Osteocyte (in vitro differentiated cells): ENCODE results near the gene RSBN1L. TPM values are rescaled to one million over a fixed set of nuclear protein-coding genes. Genes with fewer than 3 reads are reported as not detected.

ENCODE experiments used
- DNase-seq: peaks from one replicate; pipeline ENCODE4 v3.0.0; 2021; ENCODE audit warnings: mixed read lengths; ENCODE audit not compliant: unreplicated experiment; ENCODE audit errors: extremely low spot score
- H3K27ac Mint-ChIP-seq: one replicate; pipeline ENCODE4 v1.8.0; 2021; ENCODE audit warnings: mild to moderate bottlenecking, mixed read lengths; ENCODE audit not compliant: unreplicated experiment
- H3K27me3 Mint-ChIP-seq: one replicate; pipeline ENCODE4 v1.8.0; 2021; ENCODE audit warnings: mixed read lengths; ENCODE audit not compliant: unreplicated experiment
- H3K36me3 Mint-ChIP-seq: one replicate; pipeline ENCODE4 v1.8.0; 2021; ENCODE audit warnings: mixed read lengths; ENCODE audit not compliant: unreplicated experiment
- H3K4me1 Mint-ChIP-seq: one replicate; pipeline ENCODE4 v1.8.0; 2021; ENCODE audit warnings: mixed read lengths; ENCODE audit not compliant: unreplicated experiment
- H3K4me3 Mint-ChIP-seq: one replicate; pipeline ENCODE4 v1.8.0; 2021; ENCODE audit warnings: mild to moderate bottlenecking, moderate library complexity, mixed read lengths; ENCODE audit not compliant: unreplicated experiment
- H3K9me3 Mint-ChIP-seq: one replicate; pipeline ENCODE4 v1.8.0; 2021; ENCODE audit warnings: mixed read lengths; ENCODE audit not compliant: unreplicated experiment
- total RNA-seq: library from RNA; stranded (reverse); gene quantifications from 2 replicates; pipeline ENCODE4 v1.2.1, GENCODE V29; 2021
- TF ChIP-seq, protein P1 (sequence below): fragments of 200-600 bp; sonication (generic); IDR thresholded peaks from 2 replicates; pipeline ENCODE4 v1.5.0; 2021; ENCODE audit warnings: antibody characterized with exemption, mild to moderate bottlenecking, moderate library complexity

Gene RSBN1L
- total RNA-seq, 1 donor from 2014 or later: 13.0 TPM

DNA sequence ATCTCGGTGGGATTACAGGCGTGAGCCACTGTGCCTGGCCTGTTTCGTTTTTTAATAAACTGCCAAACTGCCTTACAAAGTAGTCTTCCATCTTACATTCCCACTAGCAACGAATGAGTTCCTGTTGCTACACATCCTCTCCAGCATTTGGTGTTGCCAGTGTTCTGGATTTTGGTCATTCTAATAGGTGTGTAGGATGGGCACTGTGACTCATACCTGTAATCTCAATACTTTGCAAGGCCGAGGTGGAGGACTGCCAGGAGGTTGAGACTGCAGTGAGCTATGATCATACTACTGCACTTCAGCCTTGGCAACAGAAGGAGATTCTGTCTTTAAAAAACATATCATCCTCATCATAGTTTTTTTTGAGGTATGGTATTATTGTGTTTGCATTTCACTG, 21.4 kb upstream of the RSBN1L start:
- no peaks in the 10 kb centered on the region for H3K27me3 Mint-ChIP-seq

DNA sequence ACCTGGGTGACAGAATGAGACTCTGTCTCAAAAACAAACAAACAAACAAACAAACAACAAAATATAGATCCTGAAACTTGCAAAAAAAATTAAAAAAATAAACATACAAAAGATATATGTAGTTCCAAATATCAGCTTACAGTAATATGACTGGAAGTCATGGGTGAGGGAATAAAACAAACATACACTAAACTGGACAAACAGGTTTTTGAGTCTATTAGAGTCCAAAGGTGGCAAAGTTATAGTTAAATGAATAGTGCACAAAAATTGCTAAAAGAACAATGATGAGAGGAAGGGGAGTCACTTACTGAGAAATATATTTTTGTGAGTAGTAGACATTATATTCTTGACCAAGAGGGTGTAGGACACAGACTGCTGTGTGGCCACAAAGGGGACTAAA, 16.7 kb upstream of the RSBN1L start:
- H3K27ac Mint-ChIP-seq: no peak overlapping the region
- DNase-seq: no peak
- H3K27me3 Mint-ChIP-seq: no peaks in the 10 kb centered on the region
- H3K9me3 Mint-ChIP-seq: no peaks in the 10 kb centered on the region
- TF ChIP-seq, protein P1, sequence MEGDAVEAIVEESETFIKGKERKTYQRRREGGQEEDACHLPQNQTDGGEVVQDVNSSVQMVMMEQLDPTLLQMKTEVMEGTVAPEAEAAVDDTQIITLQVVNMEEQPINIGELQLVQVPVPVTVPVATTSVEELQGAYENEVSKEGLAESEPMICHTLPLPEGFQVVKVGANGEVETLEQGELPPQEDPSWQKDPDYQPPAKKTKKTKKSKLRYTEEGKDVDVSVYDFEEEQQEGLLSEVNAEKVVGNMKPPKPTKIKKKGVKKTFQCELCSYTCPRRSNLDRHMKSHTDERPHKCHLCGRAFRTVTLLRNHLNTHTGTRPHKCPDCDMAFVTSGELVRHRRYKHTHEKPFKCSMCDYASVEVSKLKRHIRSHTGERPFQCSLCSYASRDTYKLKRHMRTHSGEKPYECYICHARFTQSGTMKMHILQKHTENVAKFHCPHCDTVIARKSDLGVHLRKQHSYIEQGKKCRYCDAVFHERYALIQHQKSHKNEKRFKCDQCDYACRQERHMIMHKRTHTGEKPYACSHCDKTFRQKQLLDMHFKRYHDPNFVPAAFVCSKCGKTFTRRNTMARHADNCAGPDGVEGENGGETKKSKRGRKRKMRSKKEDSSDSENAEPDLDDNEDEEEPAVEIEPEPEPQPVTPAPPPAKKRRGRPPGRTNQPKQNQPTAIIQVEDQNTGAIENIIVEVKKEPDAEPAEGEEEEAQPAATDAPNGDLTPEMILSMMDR: no peak
- H3K36me3 Mint-ChIP-seq: peaks cover 8% of the 10 kb centered on the region
- peaks cover 18% of the 10 kb centered on the region for H3K4me1 Mint-ChIP-seq
- no peak overlapping the region for H3K4me3 Mint-ChIP-seq

More for the DNA sequence above, 21.4 kb upstream of the RSBN1L start:
- H3K36me3 Mint-ChIP-seq: peaks cover 4% of the 10 kb centered on the region
- H3K27ac Mint-ChIP-seq: no peak overlapping the region
- DNase-seq: no peak
- no peaks in the 10 kb centered on the region for H3K9me3 Mint-ChIP-seq
- TF ChIP-seq, protein P1: no peak
- H3K4me1 Mint-ChIP-seq: peaks cover 10% of the 10 kb centered on the region
- no peak overlapping the region for H3K4me3 Mint-ChIP-seq

DNA sequence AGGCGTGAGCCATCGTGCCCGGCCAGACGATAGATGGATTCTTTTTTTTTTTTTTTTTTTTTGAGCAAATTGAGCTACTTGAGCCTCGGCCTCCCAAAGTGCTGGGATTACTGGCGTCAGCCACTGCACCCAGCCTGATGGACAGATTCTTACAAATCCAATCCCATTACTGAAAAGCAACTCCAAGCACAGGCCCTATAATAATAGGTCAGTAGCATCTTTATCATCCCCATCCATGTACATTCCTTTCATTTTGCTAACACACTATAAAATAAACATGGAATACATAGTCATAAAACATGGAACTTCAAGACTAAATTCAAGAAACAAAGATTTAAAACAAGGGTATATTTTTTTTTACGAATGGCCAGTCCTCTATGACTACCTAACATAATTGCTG, 16.0 kb upstream of the RSBN1L start:
- Mint-ChIP-seq H3K9me3 (no peaks in the 10 kb centered on the region), H3K4me1 (peaks cover 23% of the 10 kb centered on the region), H3K27me3 (no peaks in the 10 kb centered on the region), H3K4me3 (no peak overlapping the region), H3K27ac (no peak overlapping the region), H3K36me3 (peaks cover 8% of the 10 kb centered on the region)
- TF ChIP-seq, protein P1: no peak
- no peak for DNase-seq

DNA sequence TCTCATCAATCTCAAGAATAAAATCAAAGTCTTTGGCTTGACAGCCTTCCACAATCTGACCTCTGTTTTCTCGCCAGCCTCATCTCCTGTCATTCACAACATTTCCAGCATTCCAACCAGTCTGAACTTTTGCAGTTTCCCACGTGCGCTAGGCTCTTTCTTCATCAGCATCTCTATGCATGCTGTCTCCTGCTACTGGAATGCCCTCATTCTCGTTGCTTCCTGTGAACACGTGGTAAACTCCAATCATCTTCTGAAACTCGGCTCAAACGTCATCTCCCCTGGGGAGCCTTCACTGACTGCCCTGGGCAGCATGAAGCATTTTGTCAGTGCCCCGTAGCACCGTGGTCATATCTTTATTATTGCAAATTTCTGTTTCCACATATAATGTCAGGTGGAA, 12.2 kb upstream of the RSBN1L start:
- DNase-seq: no peak
- Mint-ChIP-seq H3K27ac (peak overlapping the region; percentile 43), H3K4me1 (peaks cover 33% of the 10 kb centered on the region), H3K36me3 (peaks cover 5% of the 10 kb centered on the region), H3K27me3 (no peaks in the 10 kb centered on the region), H3K4me3 (no peak overlapping the region), H3K9me3 (no peaks in the 10 kb centered on the region)
- TF ChIP-seq, protein P1: no peak

DNA sequence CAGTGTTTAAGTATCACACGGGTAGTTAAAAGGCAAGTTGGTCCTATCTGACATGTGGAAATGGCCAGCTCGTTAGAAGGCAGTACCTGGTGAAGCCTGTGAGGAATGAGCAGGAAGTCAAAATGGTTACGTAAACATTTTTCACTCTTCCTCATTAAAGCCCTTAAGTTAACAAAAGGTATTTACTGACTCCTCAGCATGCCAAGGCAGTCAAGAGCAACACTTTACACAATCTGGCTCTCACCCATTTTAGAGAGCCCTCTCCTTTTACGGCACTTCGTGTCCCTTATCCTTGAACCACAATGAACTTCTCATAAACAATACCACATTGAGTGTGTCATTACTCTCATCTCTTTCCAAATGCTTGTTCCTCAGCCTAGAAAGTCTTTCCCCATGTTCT, 11.0 kb upstream of the RSBN1L start:
- H3K27ac Mint-ChIP-seq: no peak overlapping the region
- TF ChIP-seq, protein P1: no peak
- H3K27me3 Mint-ChIP-seq: no peaks in the 10 kb centered on the region
- no peaks in the 10 kb centered on the region for H3K9me3 Mint-ChIP-seq
- peaks cover 5% of the 10 kb centered on the region for H3K36me3 Mint-ChIP-seq
- no peak for DNase-seq
- H3K4me1 Mint-ChIP-seq: peaks cover 31% of the 10 kb centered on the region
- no peak overlapping the region for H3K4me3 Mint-ChIP-seq
